ENCODE data around the gene CERK.

Gene CERK

DNA sequence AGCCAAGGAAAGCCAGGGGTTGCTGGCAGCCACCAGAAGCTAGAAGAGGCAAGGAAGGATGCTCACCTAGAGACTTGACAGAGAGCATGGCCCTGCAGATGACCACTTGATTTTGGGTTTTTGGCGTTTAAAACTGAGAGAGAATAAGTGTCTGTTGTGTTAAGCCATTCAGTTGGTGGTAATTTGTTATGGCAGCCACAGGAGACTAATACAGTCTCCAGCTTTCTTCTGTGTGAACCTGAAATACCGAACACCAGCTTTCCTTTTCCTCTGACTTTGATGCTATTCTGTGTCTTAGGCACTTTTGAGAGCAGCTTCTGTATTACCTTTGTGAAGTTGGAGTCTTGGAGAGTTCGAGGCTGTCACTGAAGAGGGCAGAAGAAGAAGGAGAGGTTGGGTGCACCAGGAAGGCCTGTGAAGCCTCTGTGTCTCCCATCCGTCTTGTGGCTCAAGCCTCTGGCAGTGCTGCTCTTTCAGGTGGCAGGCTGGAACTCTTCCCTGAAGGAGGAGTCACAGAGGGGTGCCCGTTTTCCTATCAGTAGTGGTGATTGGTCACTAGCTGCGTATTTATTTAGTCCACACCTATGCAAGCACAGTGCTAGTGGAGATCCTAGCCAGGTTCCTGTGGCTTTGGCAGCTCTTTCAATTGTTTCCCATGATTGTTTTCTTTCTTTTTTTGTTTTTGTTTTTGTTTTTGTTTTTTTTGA, 26.9 kb upstream of the CERK start:
- DNase-seq (ENCODE audit: low read depth in 2 of 2) = no peak

DNA sequence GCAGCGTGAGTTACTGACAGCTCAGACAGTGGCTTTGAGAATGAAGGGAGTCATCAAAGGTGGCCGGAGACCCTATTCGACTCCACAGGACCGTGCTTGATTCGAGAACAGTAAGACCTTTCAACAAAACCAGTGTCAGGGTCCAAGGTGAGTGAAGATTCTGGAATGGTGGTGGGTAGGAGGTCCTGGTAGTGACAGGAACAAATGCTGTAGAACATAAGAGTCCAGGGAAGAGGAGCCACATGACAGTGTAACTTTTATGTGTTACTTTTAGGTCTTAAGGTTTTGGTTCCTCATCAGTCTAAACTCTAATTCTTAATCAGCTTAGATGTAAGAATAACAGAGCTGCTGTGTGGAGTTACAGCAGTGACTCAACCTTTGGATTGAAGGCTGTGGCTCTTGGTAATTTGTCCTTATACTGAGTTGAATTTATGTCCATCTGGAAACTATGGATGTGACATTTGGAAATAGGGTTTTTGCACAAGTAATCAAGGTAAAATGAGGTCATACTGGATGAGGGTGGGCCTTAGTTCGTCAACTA, 26.2 kb upstream of the CERK start:
- DNase-seq (ENCODE audit: low read depth in 2 of 2) = no peak

DNA sequence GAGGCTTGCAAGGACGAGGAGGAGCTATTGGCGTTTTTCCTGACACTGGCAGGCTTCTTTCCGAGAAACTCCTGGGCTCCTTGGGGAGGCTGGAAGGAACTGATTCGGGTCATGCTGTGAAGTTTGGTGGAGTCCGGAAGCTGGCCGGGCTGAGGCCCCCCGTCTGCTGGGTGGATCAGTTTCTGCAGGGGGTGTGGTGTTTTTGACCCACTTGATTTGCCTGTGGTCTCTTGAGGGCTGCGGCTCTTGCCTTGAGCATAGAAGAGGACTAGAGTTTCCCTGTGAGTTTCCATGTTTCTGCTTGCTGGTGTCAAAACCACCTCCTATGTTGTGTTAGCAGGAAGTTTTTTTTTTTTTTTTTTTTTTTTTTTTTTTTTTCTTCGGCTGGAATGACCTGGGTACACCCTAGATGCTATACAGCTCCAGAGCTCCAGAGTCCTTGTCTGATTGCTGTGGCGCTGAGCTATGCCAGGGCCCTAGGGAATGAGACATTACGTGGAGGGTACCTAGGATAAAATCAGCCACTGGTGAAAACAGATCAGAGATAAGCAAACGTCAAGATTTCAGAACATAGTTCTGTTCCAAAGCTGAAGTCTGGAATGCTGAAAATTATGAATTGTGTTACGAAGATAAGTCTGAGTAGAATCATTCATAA, 25.1 kb upstream of the CERK start:
- no peak for DNase-seq (ENCODE audit: low read depth in 2 of 2)

DNA sequence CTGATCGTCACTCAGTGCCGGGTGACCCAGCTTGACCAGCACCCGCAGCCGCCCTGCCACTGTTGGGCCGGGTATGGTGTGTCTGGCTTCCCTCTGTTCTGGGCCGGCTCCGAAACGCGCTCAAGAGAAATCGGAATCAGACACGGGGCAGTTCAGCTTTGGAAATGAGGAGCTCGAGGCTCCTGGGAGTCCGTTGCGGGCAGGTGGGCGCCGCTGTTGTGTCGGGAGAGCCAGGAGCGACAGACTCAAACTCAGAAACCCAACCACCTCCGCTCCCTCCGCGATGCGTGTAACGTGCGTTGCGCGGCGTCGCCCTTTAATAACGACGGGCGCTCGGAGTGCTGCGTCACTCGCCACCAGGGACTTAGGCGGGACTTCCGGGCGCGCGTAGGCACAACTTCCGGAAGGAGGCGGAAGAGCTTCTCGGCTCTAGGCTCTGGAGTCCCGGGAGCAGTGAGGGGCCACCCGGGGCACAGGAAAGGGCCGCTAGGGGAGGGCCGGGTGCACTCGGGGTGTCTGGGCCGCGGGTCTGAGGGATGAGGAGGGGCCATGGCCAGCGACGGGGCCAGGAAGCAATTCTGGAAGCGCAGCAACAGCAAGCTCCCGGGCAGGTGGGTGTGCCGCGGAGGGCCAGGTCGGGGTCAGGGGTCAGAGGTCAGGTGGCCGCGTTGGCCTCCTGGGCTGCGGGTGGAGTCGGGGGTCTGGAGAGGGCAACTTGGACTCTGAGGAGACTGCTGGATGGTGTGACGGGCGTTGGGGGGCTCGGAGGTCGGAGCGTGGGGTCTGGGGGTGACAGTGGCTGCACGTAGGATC, 24.4 kb upstream of the CERK start, which contains the start of gene TBC1D22A:
TSS of gene TBC1D22A (plus strand) at position 413 of the 813 bp plus-strand sequence. CDS start at position 550, 137 bp downstream.
- DNase-seq (ENCODE audit: low read depth in 2 of 2) = peak; percentile 92 to 94

DNA sequence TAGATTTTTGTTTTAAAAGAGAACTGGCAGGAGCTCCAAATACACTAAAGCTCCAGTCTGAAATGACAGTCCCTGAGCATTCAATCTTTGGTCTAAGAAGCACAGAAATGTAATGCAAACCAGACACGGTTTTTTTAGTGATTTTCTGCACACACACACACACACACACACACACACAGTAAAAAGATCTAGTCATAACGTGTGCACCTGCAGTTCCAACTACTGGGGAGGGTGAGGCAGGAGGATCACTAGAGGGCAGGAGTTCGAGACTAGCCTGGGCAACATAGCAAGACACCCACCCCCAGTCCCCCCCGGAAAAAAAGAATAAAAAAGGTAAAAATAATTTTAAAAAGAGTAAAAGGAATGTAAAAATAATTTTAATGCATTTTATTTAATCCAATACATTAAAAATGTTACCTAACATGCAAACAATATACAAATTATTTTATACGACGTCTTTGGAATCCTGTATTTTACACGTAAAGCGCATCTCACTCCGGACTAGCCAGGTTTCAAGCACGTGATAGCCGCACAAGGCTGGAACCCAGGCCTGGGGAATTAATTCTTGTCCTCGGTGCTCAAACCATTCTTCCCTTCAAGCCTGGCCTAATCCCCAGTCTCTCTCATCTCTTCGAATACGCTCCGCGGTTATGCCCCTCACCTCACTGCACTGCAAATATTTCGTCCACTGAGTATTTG, 23.6 kb upstream of the CERK start:
- DNase-seq (ENCODE audit: low read depth in 2 of 2) = no peak

DNA sequence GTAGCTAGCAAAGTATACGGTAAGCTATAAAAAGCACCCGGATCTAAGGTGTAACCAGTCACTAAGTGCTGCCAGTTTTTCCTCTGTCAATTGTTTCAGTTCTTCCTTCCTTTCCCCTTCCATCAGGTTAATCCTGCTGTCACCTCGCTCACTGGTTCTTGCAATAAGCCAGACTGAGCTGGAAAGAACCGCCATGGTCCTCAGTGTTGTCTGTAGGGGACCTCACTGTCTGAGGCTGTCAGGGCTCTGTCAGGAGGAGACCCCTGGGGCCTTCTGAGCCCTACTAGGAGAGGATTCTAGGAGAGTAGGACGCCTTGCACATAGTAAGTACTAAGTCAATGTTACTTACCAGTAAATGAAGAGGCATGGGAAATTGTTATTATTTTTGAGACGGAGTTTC, 23.0 kb upstream of the CERK start:
- DNase-seq (ENCODE audit: low read depth in 2 of 2) = no peak

DNA sequence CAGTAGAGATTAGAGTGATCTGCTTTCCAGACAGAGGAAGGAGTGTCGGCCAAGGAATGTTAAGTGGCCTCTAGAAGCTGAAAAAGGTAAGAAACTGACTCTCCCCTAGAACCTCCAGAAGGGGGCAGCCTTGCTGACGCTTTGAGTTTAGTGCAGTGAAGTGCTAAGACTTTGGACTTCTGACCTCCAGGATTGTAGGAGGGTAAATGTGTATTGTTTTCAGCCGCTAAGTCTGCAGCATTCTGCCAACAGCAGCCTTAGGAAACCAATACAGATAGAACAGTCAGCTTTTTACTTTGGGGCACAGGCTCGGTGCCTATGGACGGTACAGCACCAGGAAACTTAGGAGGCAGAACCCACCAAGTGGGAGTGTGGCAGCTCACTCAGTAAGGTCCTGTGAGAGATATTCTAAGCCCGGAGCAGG, 20.8 kb upstream of the CERK start:
- peak in 1 of 2 donors; percentile 37 for DNase-seq (ENCODE audit: low read depth in 2 of 2)

DNA sequence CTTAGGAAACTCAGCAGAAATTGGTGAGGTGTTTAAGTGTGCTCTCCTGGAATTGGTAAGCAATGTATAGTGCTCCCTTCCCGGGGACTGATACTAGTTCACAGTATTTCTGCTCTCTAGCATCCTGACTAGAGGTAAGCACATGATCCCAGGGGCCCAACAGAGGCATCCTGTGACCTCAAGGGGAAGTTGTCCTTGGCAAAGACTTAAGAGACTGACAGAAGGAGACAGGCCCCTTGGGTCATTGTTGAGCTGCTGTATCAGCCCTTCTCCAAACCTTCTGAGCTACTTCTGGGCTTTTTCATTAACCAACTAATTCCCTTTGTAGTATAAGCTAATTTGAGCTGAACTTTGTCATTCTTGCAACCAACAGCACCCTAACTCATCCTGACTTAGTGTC, 20.1 kb upstream of the CERK start:
- DNase-seq (ENCODE audit: low read depth in 2 of 2) = no peak

DNA sequence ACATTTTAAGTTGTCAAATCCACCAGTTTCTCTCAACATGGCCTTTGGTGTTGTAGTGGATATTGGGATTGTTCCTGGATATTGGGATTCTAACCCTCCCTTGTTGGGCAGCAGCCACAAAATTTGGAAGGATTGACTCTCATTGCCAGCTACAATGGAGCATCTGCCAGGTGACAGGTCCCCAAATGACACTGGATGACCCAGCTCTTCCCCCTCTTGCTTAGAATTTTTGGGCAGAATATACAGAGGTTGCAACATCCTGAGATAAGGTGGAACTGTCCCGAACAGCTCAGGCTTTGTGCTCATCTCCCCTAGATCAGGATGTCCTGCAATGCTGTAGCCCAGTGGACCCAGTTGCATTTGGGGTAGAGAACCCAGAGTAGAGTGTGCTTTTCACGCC, 19.1 kb upstream of the CERK start:
- DNase-seq (ENCODE audit: low read depth in 2 of 2) = no peak

DNA sequence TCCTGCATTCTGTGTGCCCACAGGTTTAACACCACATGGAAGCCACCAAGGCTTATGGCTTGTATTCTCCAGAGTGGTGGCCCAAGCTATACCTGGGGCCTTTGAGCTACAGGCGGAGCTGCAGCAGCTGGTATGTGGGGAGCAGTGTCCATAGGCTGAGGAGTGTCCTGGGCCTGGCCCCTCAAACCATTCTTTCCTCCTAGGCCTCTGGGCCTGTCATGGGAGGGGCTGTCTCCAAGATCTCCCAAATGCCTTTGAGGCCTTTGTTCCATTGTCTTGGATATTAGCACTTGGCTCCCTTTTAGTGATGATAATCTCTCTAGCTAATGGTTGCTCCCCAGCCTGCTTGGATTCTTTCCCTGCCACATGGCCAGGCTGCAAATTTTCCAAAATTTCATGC, 18.0 kb upstream of the CERK start:
- no peak for DNase-seq (ENCODE audit: low read depth in 2 of 2)

DNA sequence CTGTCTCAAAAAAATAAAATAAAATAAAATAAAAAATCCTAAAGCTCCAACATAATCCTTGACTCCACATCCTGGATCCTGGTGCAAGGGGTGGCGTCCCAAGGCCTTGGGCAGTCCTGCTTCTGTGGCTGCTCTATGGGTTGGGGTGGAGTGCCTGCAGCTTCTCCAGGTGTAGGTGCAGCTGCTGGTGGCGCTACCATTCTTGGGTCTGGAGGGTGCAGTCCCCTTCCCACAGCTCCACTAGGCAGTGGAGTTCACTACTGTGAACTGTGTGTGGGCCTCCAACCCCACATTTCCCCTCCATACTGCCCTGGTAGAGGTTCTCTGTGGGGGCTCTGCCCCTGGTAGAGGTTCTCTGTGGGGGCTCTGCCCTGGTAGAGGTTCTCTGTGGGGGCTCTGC, 17.5 kb upstream of the CERK start:
- DNase-seq (ENCODE audit: low read depth in 2 of 2) = no peak

DNA sequence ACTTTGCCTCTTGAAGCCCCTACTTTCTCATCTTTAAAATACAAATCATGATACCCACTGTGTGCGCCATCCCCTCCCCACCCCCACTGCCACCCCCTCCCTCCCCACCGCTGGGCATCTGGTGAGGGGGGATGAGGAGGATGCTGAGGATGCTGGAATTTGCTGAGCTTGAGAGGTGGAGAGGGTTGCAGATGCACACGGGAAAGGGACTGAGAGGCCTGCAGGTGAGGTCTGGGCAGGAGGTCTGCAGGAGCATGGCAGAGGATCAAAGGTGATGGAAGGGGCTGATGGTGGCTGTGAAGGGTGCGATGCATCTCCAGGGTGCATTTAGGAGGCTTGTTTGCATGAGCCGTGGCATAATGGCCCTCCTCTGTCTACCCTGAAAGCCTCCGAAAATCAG, 16.8 kb upstream of the CERK start:
- no peak for DNase-seq (ENCODE audit: low read depth in 2 of 2)

DNA sequence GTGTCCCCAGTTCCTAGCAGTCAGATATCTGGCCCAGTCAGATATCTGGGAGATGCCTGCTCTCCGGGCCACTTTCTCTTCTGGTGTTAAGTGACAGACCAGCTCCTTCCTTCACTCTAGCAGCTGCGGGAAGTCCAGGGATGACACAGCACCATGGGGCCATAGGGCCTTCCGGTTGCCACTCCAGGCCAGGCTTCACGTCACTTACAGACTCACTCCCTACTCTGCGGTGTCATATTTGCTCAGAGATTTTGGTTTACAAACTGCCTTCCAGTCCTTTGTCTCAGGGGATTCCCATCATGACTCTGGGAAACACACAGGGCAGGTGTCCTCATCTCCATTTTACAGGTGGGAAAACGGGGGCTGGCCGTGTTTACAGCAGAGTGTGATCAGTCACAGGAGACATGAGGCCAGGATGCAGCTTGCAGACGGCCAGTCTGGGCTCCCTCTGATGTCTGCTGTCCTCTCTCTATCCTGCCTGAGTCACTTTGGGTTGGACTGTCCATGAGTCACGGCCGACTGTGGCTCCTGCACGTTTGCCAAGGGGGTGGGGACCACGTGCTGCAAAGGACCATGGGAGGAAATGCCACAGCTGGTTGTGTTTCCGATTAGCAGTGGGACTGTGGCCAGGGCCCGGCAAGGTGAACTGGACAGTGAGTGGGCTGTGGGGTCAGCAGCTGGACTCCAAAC, 16.2 kb upstream of the CERK start:
- DNase-seq (ENCODE audit: low read depth in 2 of 2) = no peak

DNA sequence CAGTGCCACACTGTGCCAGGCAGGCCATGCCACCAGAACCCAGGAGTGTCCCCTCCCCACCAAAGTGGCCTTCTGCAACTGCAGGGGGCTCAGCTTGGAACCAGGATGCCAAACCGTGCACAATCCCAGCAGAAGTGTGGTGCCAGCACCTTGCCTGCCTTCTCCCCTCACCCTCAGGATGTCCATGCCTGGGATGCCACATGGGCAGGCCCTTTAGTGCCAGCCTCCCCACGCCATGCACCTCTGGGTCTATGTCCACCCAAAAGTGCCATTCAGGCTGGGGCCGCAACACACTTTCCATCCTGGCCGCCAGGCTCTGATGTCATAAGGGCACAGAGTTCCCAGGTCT, 15.7 kb upstream of the CERK start:
- no peak for DNase-seq (ENCODE audit: low read depth in 2 of 2)

DNA sequence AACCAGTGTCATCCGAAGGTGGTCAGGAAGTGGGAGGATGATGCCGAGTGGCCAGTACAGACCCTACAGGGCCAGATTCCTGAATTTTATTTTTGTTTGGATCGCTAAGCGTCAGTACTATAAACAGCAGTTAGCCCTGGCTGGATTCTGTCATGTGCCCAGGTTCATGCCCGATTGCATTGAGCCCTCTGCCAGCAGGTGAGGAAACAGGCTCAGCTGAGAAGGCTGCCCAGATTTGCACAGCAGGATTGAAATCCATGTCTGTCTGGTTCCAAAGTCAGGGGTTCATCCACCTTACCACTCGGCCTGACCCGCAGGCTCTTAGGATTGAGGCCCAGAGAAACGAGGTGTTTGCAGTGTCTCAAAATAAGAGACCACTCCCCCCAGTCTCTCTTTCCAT, 15.3 kb upstream of the CERK start:
- DNase-seq (ENCODE audit: low read depth in 2 of 2) = no peak

DNA sequence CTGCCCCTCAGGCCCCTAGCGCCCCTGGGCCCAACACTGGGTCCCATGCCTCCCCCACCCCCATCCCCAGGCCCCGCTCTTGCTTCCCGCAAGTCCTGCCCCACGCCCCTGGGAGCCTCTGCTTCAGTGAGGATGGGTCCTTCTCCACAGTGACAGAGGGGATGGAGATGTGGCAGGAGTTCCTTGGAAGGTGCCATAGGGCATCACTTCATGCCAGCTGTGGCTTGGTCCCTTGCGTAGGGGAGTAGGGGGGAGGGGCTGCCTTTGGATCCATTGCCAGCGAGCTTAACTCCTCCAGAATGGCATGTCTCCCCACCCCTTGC, 14.9 kb upstream of the CERK start:
- no peak for DNase-seq (ENCODE audit: low read depth in 2 of 2)

DNA sequence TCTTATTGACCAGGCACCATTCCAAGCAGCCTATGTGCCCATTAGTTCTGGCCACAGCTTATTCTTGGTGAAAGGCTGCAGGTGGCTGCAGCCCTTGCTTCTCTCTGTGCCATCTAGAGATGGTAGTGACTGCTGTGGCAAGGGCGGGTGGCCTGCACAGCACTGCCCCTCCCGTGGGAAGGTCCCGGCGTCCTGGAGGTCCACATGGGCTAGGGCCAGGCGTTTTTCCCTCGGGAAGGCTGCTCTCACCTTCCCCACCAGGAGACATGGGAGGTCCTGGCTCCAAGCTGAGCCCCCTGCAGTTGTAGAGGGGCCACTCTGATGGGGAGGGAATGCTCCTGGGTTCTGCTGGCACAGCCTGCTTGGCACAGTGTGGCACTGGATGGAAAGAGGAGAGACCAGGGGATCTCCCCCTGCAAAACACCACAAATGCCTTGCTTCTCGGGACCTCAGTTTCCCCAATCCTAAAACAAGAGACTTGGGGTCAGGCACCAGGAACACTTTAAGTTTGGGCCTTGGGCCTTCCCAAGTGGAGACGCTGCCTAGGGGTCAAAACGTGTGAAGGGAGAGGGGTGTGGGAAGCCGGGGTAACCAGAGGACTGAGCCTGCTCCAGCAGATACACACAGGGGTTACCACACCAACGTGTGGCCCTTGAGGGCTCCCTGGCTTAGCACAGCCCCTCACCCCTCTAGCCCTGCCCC, 14.4 kb upstream of the CERK start:
- no peak for DNase-seq (ENCODE audit: low read depth in 2 of 2)

DNA sequence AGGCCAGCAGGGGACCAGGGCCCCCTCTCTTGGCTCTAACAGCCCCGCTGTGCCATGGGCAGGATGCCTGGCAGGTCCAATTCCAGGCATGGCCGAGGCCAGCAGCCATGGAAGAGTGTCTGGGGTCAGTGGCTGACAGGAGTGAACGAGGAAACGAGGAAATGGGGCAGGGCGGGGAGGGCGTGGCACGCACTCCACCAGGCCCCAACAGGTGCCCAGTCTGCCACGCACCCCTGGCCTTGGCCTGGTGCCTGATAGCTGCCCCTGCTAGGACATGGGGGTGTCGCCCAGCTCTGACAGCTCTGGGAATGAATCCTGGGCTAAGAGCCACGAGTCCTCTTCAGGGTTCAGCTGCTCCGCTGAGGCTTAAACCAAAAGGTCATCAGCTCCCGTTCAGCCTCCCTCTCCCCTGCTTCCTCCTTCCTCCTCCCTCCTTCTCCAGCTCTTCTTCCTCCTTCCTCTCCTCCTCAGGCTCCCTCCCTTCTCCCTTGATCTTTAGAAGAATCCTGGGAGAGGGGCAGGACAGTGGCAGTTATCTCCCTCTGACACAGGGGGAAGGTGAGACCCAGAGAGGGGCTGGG, 12.9 kb upstream of the CERK start:
- no peak for DNase-seq (ENCODE audit: low read depth in 2 of 2)

DNA sequence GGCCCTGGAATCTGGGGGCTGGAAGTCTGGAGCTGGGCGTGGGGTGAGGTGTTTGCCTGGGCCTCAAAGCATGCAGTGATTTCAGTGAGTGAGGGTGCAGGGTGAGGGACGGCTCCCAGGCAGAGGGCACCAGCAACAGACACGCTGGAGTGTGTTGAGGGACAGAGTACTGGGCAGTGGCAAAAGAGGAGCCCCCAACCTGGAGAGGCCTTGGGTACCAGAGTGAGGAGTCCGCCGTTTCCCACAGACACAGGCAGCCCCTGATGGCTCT, 12.4 kb upstream of the CERK start:
- DNase-seq (ENCODE audit: low read depth in 2 of 2) = no peak

DNA sequence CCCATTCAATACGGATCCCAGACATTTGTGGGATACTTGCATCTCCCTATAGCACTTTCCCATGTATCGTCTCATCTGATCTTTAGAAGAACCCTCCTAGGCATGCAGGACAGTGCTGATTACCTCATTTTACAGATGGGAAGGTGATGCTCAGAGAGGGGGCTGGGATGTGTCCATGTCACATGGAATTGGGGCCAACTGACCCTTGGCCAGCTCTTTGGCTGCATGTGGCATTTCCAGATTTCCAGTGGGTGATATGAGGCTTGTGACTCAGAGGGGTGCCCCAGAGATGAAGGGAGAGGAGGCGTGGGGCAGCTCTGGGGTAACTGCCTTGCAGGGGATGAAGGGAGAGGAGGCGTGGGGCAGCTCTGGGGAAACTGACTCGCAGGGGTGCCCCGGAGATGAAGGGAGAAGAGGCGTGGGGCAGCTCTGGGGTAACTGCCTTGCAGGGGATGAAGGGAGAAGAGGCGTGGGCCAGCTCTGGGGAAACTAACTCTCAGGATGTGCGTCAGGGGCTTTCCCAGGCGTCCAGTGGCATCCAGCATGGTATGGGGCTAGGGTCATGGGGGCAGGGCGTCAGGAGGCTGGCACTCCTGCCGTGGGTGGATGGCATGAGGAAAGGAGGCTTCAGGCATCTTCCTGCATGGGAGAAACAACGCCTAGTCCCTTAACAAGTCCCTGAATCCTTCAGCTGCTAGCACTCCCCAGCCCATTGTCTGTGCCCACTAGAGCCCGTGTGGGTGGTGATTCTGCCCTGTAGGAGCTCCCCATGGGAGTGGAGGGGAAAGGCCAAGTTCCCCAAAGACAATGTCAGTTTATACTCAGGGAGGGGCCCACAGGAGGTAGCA, 11.9 kb upstream of the CERK start:
- DNase-seq (ENCODE audit: low read depth in 2 of 2) = no peak
